ENCODE data around the gene PGAM2. TPM values are rescaled to one million over a fixed set of nuclear protein-coding genes. Genes with fewer than 3 reads are reported as not detected.

PGAM2 gene
- total RNA-seq, 2 donors from 2014 or later, result 9.7 TPM; not detected in 1

- peaks cover 3 to 9% of the 10 kb centered on the region in 2 donors for H3K36me3 ChIP-seq
- 81% methylated on average over 8 of the region's 8 CpGs for WGBS
- no peak overlapping the region for H3K27ac ChIP-seq
- H3K9me3 ChIP-seq, result no peaks in the 10 kb centered on the region
- peaks cover 13% of the 10 kb centered on the region for H3K4me1 ChIP-seq (replicated peaks)
- no peak for DNase-seq (ENCODE audit: low spot score)
- H3K27me3 ChIP-seq (replicated peaks; ENCODE audit: insufficient read depth), result no peaks in the 10 kb centered on the region
- intact Hi-C loops (cut with DNase I), result no loop called here
- TF ChIP-seq POLR2AphosphoS5 (IDR thresholded peaks at IDR 0.05) (no peak), POLR2A (IDR thresholded peaks at IDR 0.05) (no peak), CTCF (IDR thresholded peaks at IDR 0.05) (no peak)
- H3K4me3 ChIP-seq, result no peak overlapping the region
Measured at GRCh38 chr7:44046321-44047061, 18.9 kb downstream of the PGAM2 start.

GRCh38 chr7:44045226-44046014, 19.9 kb downstream of the PGAM2 start:
- intact Hi-C loops (cut with DNase I), result no loop called here
- H3K36me3 ChIP-seq, result peaks cover 3 to 8% of the 10 kb centered on the region in 2 donors
- no peak for TF ChIP-seq CTCF (IDR thresholded peaks at IDR 0.05)
- no peak for TF ChIP-seq POLR2A (IDR thresholded peaks at IDR 0.05)
- no peak for TF ChIP-seq POLR2AphosphoS5 (IDR thresholded peaks at IDR 0.05)
- WGBS, result 20% methylated on average over 14 of the region's 15 CpGs
- H3K9me3 ChIP-seq, result no peaks in the 10 kb centered on the region
- H3K27me3 ChIP-seq (replicated peaks; ENCODE audit: insufficient read depth), result no peaks in the 10 kb centered on the region
- peaks cover 13% of the 10 kb centered on the region for H3K4me1 ChIP-seq (replicated peaks)
- H3K27ac ChIP-seq, result peak overlapping the region; percentile 66 to 73
- no peak for DNase-seq (ENCODE audit: low spot score)
- H3K4me3 ChIP-seq, result peak overlapping the region; percentile 83 to 84

GRCh38 chr7:44044315-44045225, 20.8 kb downstream of the PGAM2 start, which contains the start of gene DBNL:
Gene DBNL (plus strand): TSS chr7:44044702. CDS start chr7:44044738, 36 bp downstream.
- peak within 1 kb of the TSS; percentile 66 to 73 for H3K27ac ChIP-seq
- no peaks in the 10 kb centered on the region for H3K9me3 ChIP-seq
- peaks cover 13% of the 10 kb centered on the region for H3K4me1 ChIP-seq (replicated peaks)
- peak; percentile 82 for TF ChIP-seq POLR2A (IDR thresholded peaks at IDR 0.05)
- peak in 1 of 4 experiments; percentile 33 for TF ChIP-seq CTCF (IDR thresholded peaks at IDR 0.05)
- TF ChIP-seq POLR2AphosphoS5 (IDR thresholded peaks at IDR 0.05), result peak; percentile 94
- intact Hi-C loops (cut with DNase I), result no loop called here
- peak; percentile 92 for DNase-seq (ENCODE audit: low spot score)
- 0% methylated on average over 45 of the region's 74 CpGs for WGBS
- no peaks in the 10 kb centered on the region for H3K27me3 ChIP-seq (replicated peaks; ENCODE audit: insufficient read depth)
- H3K4me3 ChIP-seq, result peak within 1 kb of the TSS; percentile 83 to 84
- no peaks in the 10 kb centered on the region for H3K36me3 ChIP-seq

GRCh38 chr7:44043902-44044301, 21.5 kb downstream of the PGAM2 start:
- peak overlapping the region; percentile 83 to 84 for H3K4me3 ChIP-seq
- TF ChIP-seq CTCF (IDR thresholded peaks at IDR 0.05) (no peak), POLR2A (IDR thresholded peaks at IDR 0.05) (no peak), POLR2AphosphoS5 (IDR thresholded peaks at IDR 0.05) (no peak)
- peaks cover 13% of the 10 kb centered on the region for H3K4me1 ChIP-seq (replicated peaks)
- H3K9me3 ChIP-seq, result no peaks in the 10 kb centered on the region
- 20% methylated on average over 8 of the region's 8 CpGs for WGBS
- no peaks in the 10 kb centered on the region for H3K27me3 ChIP-seq (replicated peaks; ENCODE audit: insufficient read depth)
- H3K27ac ChIP-seq, result peak overlapping the region; percentile 66 to 73
- H3K36me3 ChIP-seq, result no peaks in the 10 kb centered on the region
- no peak for DNase-seq (ENCODE audit: low spot score)
- intact Hi-C loops (cut with DNase I), result no loop called here

Data from prostate gland (tissue), 2 donors.